RWPE1 (cell line): ENCODE results near the gene VSTM4.

Source experiments
- CTCF ChIA-PET: fragments of 350-600 bp; sonication (Branson Sonifier 250); formaldehyde crosslinking; extraction: SDS; loops from one replicate; lab custom pipeline; 2021; lab: Yijun Ruan, JAX
- POLR2A ChIA-PET: fragments of 400-600 bp; formaldehyde crosslinking; extraction: SDS; loops from one replicate; lab custom pipeline; 2020; ENCODE audit warnings: antibody characterized with exemption; ENCODE audit not compliant: low non-redundant PET; lab: Yijun Ruan, JAX
- DNase-seq: peaks from one replicate; pipeline ENCODE4 v3.0.0; 2012; ENCODE audit warnings: low spot score
- H3K27ac ChIP-seq: fragments of 450-650 bp; 2 replicates; pipeline ENCODE4 v1.5.1; 2017
- CTCF ChIP-seq: fragments of 450-650 bp; conservative IDR thresholded peaks from 2 replicates; pipeline ENCODE4 v1.5.1; 2017; ENCODE audit warnings: low read depth, mild to moderate bottlenecking

VSTM4 gene

GRCh38 chr10:49140304-49141177, 25.2 kb upstream of the VSTM4 start:
- TF ChIP-seq CTCF, result no peak
- ChIA-PET CTCF (no interaction called here), POLR2A (no interaction called here)
- DNase-seq, result no peak
- no peak overlapping the region for H3K27ac ChIP-seq

GRCh38 chr10:49139846-49140195, 24.5 kb upstream of the VSTM4 start:
- H3K27ac ChIP-seq, result no peak overlapping the region
- ChIA-PET CTCF (no interaction called here), POLR2A (no interaction called here)
- peak; percentile 76 for DNase-seq
- TF ChIP-seq CTCF, result no peak

- POLR2A ChIA-PET, result no interaction called here
- H3K27ac ChIP-seq, result no peak overlapping the region
- TF ChIP-seq CTCF, result no peak
- CTCF ChIA-PET, result interaction anchor here (0.7 kb wide), 1 partner anchor 481 kb away, joined by 3 read pairs; no protein-coding TSS in a partner anchor
- no peak for DNase-seq
These were observed 23.9 kb upstream of the VSTM4 start for GRCh38 chr10:49139028-49139845.

GRCh38 chr10:49138361-49138891, 23.1 kb upstream of the VSTM4 start:
- ChIA-PET CTCF (interaction anchor here (0.7 kb wide), 1 partner anchor 480 kb away, joined by 3 read pairs; no protein-coding TSS in a partner anchor), POLR2A (no interaction called here)
- TF ChIP-seq CTCF, result no peak
- DNase-seq, result no peak
- no peak overlapping the region for H3K27ac ChIP-seq

GRCh38 chr10:49136525-49136924, 21.2 kb upstream of the VSTM4 start:
- DNase-seq, result no peak
- H3K27ac ChIP-seq, result no peak overlapping the region
- CTCF ChIA-PET, result interaction anchor here (0.5 kb wide), 1 partner anchor 22 kb away, joined by 5 read pairs; no protein-coding TSS in a partner anchor
- no peak for TF ChIP-seq CTCF
- POLR2A ChIA-PET, result no interaction called here

- TF ChIP-seq CTCF, result no peak
- CTCF ChIA-PET, result no interaction called here
- no peak overlapping the region for H3K27ac ChIP-seq
- DNase-seq, result no peak
- POLR2A ChIA-PET, result no interaction called here
These were observed 20.4 kb upstream of the VSTM4 start for GRCh38 chr10:49135575-49136313.
